SU-DHL-6 (cell line): ENCODE data around the gene EXD3.

ENCODE experiments used
- EZH2phosphoT487 ChIP-seq: fragments of 200-600 bp; sonication (generic), shearing (Covaris generic); conservative IDR thresholded peaks from 2 replicates; pipeline ENCODE4 v1.6.1; 2018; ENCODE audit warnings: mild to moderate bottlenecking, antibody characterized with exemption, low read length, moderate library complexity, mixed read lengths
- TF ChIP-seq, protein P1 (sequence below): fragments of 200-600 bp; sonication (generic); IDR thresholded peaks from one replicate; pipeline ENCODE4 v1.5.1; 2017; ENCODE audit warnings: antibody characterized with exemption, mild to moderate bottlenecking, low read length, moderate library complexity; ENCODE audit not compliant: insufficient read depth, poor library complexity, severe bottlenecking

DNA sequence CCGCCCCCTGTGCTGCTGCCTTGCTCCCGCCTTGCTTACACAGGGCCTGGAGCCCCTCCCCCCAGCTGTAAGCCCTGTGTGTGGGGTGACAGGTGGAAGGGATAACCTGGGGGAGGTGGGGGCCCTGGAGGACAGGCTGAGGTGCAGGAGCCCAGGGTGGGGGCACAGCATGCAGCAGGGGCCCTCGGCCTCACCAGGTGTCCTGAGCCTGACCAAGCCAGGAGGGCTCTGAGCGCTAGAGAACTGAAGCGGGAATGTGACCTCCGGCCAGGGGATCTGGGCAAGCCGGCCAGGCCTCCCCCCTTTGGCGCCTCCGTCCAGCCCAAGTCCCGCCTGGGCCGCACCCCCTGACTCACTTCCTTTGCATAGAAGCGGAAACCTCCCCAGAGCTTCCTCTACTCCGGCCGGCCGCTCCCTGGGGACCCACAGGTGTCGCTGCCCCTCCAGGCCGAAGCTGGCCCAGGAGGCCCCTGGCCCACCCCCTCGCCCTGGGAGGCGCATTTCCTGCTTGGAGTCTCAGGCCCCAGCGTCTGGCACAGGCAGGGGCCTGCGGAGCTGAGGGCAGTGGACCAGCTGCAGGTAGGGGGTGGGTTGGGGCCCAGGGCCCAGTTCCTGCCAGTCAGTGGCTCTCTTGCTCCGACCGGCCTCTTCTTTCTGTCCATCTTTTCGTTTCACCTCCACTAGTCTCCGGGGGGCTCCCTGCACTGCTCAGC lies 145.5 kb downstream of the EXD3 start, which contains the start of gene TOR4A:
- TF ChIP-seq, protein P1, sequence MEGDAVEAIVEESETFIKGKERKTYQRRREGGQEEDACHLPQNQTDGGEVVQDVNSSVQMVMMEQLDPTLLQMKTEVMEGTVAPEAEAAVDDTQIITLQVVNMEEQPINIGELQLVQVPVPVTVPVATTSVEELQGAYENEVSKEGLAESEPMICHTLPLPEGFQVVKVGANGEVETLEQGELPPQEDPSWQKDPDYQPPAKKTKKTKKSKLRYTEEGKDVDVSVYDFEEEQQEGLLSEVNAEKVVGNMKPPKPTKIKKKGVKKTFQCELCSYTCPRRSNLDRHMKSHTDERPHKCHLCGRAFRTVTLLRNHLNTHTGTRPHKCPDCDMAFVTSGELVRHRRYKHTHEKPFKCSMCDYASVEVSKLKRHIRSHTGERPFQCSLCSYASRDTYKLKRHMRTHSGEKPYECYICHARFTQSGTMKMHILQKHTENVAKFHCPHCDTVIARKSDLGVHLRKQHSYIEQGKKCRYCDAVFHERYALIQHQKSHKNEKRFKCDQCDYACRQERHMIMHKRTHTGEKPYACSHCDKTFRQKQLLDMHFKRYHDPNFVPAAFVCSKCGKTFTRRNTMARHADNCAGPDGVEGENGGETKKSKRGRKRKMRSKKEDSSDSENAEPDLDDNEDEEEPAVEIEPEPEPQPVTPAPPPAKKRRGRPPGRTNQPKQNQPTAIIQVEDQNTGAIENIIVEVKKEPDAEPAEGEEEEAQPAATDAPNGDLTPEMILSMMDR = no peak
- TF ChIP-seq EZH2phosphoT487 = no peak
